Renal cortical epithelial cell (primary cell): ENCODE results near the gene PGF. TPM values are rescaled to one million over a fixed set of nuclear protein-coding genes. Genes with fewer than 3 reads are reported as not detected.
A peak's percentile ranks its signal among the peaks of the same experiment; 100 is the strongest.

Source experiments
- DNase-seq: peaks from one replicate; pipeline ENCODE4 v3.0.0-alpha.2; 2011; ENCODE audit warnings: low read depth
- total RNA-seq: library from RNA; depleted of rRNA; stranded (reverse); fragments of >200 nt; gene quantifications from 2 replicates; pipeline ENCODE4 v1.2.3, GENCODE V29; 2014

The PGF gene
- total RNA-seq, 1 donor from 2014 or later: 0.35 TPM

DNA sequence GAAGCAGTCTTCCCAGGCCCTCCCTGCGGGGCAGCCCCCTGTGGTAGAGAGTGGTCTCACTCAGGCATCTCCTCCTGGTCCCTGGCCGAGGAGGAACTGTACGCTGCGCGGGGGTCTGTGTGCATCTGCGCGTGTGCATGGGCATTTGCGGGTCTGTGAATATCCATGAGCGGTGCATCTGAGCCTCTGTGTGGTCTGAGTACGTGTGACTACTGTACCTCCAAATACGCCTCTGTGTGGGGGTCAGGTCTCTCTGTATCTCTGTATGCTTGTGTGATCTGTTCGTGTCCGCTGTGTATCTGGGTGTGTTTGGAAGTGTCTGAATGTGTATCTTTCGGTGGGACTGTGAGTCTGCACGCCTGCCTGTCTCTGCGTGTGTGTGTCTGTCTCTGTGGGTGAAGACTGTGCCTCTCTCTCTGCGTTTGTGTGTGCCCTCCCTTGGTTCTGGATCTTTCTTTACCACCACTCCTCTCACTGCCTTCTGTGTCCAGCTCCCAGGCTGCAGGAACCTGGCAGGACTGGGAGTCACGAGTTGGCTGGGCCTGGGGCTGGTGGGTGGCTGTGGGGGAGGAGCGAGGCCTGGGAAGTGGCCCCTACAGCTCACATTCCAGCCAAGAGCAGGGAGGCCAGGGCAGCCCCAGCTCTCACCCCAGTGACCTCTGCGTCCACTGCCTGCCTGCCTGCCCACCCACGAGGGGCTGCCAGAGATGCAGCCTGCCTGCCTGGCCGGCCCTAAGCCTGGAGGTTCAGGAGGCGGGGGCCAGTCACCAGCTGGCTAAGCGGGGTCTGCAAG is 1.1 kb upstream of the PGF start:
- DNase-seq: no peak

DNA sequence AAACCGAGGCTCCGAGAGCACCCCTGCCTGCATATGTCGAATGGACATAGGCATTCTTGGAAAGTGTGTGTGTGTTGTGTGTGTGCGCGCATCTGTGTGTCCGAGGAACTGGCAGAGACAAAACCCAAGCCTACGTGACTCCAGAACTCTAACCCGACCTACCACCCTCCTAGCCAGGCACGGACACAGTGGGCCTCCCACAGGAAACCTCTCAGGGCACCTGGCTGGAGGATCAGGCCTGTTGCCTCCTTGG is 556 bp upstream of the PGF start:
- DNase-seq: no peak

- DNase-seq: no peak
Measured at GRCh38 chr14:74954947-74955228, 509 bp downstream of the PGF start.

- no peak for DNase-seq
Measured at GRCh38 chr14:74954232-74954946, 1.0 kb downstream of the PGF start.

GRCh38 chr14:74953686-74954085 is 1.7 kb downstream of the PGF start:
- DNase-seq: no peak

DNA sequence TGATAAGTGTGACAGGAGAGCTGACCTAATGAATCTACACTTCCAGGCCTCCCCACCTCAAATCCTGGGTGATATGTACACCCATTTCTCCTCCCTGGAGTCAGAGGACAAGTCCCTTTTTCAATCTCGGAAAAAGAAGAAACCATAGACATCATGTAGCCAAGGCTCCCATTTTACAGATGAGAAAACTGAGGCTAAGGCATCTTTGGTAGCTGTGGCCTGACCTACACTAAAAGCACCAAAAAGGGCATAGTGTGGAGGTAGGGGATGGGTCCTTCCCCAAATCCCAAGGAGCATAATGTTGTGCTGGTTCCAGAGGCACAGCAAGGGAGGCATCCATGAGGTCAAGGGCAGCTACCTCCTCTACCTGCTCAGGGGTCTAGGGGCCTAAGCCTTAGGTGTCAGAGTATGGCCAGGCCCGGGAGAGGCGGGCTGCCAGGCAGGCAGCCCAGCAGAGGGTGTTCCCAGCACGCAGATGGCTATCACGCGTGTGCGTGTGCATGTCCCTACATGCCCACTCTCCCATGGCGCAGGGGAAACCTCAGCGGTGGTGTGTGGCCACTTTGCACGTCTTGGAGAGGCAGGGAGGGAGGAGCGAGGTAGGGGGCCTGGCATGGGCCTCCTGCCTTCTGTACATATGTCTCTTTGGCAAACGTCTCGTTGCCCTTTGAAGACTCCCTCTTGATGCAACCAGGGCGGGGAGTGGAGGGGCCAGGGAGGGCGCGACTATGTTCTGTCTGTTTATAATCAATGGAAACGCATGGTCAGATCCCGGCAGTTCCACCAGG is 2.5 kb downstream of the PGF start:
- DNase-seq: no peak

DNA sequence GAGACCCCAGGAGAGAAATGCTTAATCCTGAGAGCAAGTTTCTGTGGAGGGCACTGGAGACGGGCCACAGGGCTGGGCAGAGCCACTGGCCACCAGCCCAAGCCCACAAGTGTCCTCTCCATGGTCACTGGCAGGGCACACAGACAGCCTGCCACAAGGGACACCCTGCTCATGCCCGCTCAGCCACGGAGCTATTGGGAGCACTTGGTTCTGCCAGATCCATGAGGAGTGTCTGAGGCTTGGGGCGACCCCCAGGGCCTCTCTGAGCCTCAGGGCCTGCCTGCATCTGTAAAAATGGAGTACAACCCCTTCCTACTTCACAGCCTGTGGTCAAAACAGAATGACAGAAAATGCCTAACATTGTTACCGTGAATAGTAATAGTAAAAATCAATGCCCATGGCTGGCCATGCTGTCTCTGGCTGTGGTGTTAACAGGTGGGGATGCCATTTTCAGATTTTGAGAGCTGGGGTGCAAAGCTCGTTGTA is 3.2 kb downstream of the PGF start:
- DNase-seq: no peak

GRCh38 chr14:74951443-74952179 is 3.8 kb downstream of the PGF start:
- DNase-seq: no peak

- no peak for DNase-seq
Measured at GRCh38 chr14:74950795-74951442, 4.5 kb downstream of the PGF start.

DNA sequence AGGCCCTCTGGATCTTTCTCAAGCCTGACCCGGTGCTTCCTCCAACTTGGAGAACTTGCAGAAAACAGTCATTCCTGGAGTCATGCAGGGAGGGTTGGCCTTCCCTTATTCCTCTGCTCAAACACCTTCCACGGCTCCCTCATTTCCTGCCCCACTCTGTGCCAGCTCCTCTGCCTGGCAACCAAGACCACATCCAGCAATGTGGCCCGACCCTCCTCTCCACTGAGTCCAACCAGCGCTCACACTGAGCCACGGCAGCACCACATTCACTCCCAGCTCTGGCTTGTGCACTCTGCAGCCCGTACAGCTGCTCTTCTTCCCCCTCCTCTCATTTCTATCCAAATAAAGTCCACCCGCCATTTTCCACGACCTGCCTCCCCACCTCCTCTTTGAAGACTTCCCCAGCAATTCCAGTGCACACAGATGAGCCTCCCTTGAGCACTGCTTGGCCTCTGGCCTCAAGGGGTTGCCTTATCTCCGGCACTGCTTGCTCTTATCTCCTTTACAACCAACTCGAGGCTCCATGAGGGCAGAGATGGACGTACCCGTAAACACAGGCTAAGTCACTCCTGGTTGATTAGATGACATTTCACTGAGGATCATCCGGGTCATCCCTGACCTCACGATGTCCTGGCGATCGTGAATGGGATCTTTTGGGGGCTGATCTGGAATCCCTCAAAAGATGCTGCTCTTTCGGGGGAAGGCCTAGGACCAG is 5.4 kb downstream of the PGF start:
- DNase-seq: no peak

DNA sequence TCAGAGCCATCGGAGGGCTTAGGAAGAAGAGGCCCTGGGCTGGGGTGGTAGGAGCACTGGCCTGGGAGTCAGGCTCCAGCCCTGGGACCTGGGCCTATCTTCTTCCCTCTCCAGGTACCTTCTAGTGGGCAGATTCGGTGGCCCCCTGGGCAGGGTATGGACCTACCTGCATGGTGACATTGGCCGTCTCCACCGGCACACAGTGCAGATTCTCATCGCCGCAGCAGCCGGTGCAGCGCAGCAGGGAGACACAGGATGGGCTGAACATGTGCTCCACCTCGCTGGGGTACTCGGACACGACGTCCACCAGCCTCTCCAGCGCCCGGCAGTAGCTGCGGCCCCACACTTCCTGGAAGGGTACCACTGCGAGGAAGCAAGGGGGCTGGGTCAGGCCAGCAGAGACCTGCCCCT is 6.2 kb downstream of the PGF start:
- no peak for DNase-seq

DNA sequence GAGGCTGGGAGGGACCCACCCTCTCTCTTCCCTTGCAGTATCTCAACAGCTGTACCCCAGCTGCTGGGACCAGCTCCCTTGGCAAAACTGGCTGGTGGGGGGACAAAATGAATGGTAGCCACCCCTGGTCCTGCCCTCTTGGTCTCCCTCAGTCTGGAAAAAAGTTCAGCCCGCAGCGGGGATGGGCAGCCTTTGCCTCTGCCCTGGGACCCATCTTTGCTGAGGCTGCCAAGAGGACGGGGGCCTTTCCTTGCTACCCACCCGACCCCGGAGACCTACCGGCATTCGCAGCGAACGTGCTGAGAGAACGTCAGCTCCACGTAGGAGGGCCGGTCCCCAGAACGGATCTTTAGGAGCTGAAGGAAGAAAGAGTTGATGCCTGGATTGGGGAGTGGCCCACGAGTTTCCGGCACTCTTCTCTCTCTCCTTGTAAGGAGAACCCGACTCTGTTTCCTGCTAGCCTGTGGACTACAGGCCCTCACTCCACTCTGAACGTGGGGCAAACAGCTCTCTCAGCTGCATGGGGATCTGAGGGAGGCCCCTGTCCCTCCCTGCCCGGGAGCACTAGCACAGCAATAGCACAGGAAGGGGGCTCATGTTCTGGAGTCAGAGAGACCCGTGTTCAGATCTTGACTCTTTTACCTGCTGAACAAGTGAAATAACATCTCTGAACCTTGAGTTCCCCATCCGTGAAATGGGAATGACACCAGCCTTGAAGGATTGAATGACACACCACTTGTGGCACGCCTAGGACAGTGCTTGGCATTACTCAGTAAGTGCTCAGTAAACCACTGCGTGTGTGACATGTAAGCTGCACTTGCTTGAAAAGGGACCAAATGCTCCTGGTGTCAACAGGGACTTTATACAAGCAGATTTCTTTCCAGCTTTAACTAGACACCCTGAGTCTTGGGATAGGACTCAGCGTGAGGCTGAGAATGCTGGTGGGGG is 6.9 kb downstream of the PGF start:
- no peak for DNase-seq

- no peak for DNase-seq
Measured at GRCh38 chr14:74947353-74948227, 7.8 kb downstream of the PGF start.

DNA sequence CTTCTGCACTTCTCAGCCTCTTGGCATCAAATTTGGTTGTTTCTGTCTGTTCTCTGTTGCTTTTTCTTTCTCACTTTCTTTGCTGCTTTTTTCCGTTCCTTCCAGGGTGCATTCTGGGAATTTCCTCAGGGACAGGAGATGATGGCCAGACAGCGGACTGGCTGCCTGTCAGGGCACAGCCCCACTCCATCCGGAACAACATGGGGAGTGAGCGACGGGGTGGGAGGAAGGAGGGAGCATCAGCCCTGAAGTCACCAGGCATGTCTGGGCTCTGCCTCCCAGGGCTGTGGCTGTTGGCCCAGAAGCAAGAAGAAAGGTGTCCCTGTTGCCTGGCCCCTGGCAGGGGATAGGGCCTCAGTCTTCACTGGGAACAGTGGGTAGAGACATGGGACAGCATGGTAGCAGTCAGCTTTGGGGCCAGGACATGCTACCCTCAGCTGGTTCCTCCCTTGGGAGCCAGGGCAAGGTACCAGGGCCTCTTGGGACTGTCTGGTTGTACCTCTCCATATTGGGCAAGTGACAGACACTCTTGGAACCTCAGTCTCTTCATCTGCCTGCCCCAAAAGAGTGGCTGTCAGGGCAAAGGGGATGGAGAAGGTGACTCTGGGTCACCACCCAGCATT is 8.6 kb downstream of the PGF start:
- no peak for DNase-seq

- peak; percentile 40 for DNase-seq
Measured at GRCh38 chr14:74945852-74946658, 9.3 kb downstream of the PGF start.

DNA sequence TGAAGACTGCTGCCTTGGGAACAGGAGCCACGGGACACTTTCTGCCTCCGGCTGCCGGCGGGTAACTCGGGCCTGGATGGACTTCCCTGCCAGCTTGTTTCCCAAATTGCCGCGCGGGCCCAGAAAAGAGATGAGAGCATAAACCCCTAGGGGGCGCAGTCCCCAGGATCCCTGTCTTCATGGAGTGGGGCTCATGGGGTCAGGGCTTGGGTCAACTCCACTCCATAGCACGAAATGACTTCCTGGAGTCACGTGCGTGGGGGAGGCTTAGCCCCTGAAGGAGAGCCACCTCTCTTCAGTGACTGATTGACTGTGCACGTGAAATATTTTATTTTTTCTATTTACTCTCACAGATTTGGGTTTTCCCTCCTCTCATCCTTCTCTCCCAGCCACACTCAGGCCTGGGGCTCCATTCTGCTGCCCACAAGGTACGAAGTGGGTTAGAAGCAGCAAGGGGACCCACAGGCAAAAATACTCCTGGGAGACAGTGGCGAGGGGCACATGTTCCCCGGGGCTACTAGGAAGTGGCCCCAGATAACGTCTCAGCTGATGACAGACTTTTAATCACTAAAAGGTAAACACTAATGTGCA is 10.0 kb downstream of the PGF start:
- no peak for DNase-seq

DNA sequence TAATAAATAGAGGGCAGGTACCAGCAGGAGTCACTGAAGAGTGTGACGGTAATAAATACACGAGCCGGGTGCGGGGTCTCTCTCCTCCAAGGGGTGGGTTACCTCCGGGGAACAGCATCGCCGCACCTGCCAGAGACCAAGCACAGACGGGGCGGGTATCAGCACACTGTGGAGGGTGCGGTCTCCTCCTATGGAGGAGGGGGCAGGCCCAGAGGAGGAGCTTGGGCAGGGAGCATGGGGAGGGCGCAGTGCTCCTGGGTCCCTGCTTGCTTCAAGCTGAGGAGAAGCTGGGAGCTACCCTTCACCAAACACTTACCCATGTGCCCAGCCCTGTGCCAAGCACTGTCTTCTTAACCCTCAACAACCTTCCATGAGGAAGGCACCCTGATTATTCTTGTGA is 12.8 kb downstream of the PGF start:
- DNase-seq: no peak
